ENCODE measurements around the gene FAM227B.

FAM227B gene

GRCh38 chr15:49303003-49303402 is 317.6 kb downstream of the FAM227B start:
- DNase-seq (ENCODE audit: extremely low read depth in 1 of 2, low read depth in 1 of 2) = no peak

GRCh38 chr15:49301562-49301961 is 319.1 kb downstream of the FAM227B start:
- no peak for DNase-seq (ENCODE audit: extremely low read depth in 1 of 2, low read depth in 1 of 2)

- DNase-seq (ENCODE audit: extremely low read depth in 1 of 2, low read depth in 1 of 2) = no peak
Observed at GRCh38 chr15:49300856-49301255, 319.8 kb downstream of the FAM227B start.

GRCh38 chr15:49297584-49297983 is 323.0 kb downstream of the FAM227B start:
- DNase-seq (ENCODE audit: extremely low read depth in 1 of 2, low read depth in 1 of 2) = no peak

GRCh38 chr15:49296258-49296657 is 324.4 kb downstream of the FAM227B start:
- no peak for DNase-seq (ENCODE audit: extremely low read depth in 1 of 2, low read depth in 1 of 2)

GRCh38 chr15:49293941-49294340 is 326.7 kb downstream of the FAM227B start:
- no peak for DNase-seq (ENCODE audit: extremely low read depth in 1 of 2, low read depth in 1 of 2)

GRCh38 chr15:49290191-49290590 is 330.4 kb downstream of the FAM227B start:
- no peak for DNase-seq (ENCODE audit: extremely low read depth in 1 of 2, low read depth in 1 of 2)

GRCh38 chr15:49288391-49288790 is 332.2 kb downstream of the FAM227B start:
- no peak for DNase-seq (ENCODE audit: extremely low read depth in 1 of 2, low read depth in 1 of 2)

- no peak for DNase-seq (ENCODE audit: extremely low read depth in 1 of 2, low read depth in 1 of 2)
Observed at GRCh38 chr15:49287481-49287880, 333.1 kb downstream of the FAM227B start.

- no peak for DNase-seq (ENCODE audit: extremely low read depth in 1 of 2, low read depth in 1 of 2)
Observed at GRCh38 chr15:49286649-49287404, 333.8 kb downstream of the FAM227B start.

GRCh38 chr15:49282366-49282765 is 338.3 kb downstream of the FAM227B start:
- no peak for DNase-seq (ENCODE audit: extremely low read depth in 1 of 2, low read depth in 1 of 2)

GRCh38 chr15:49279521-49280456 is 340.8 kb downstream of the FAM227B start:
- DNase-seq (ENCODE audit: extremely low read depth in 1 of 2, low read depth in 1 of 2) = no peak

GRCh38 chr15:49278751-49279150 is 341.9 kb downstream of the FAM227B start:
- DNase-seq (ENCODE audit: extremely low read depth in 1 of 2, low read depth in 1 of 2) = no peak

Measured in activated CD8-positive, alpha-beta memory T cell treated with anti-CD3 and anti-CD28 coated beads for 1 hour (primary cell).